Measurements from ENCODE around the gene KCNK5. TPM values are rescaled to one million over a fixed set of nuclear protein-coding genes. Genes with fewer than 3 reads are reported as not detected.

The KCNK5 gene
- total and polyA plus RNA-seq, 5 donors from 2014 or later, result 0.13 to 0.86 (median 0.53) TPM; not detected in 1

DNA sequence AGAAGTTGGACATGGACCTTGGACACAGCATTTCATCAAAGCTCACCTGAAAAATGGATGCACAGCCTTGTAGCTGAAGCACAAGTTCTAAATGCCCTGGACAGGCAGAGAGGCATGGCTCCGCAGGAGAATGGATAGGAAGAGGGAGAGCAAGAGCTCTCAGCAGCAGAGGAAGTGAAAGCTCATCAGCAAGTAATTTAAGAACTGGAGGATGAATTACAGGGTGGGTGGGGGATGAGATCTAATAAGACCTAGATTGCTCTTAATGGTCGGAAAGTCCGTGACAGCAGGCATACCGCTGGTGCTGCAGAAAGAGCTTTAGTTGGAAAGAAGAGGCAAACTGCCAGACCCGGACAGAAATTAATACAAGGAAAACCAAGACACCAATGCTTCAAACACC is 77.0 kb downstream of the KCNK5 start:
- H3K4me3 ChIP-seq (ENCODE audit: low read depth, low read length), result no peak overlapping the region
- DNase-seq (no peak), ATAC-seq (ENCODE audit: low read depth in 2 of 2) (no peak)
- peaks cover 16% of the 10 kb centered on the region for H3K27me3 ChIP-seq (ENCODE audit: control insufficient read depth, insufficient read depth, low read length)
- no peak overlapping the region for H3K27ac ChIP-seq (ENCODE audit: insufficient read depth, low read length, poor library complexity, severe bottlenecking)
- no peaks in the 10 kb centered on the region for H3K9me3 ChIP-seq (ENCODE audit: control insufficient read depth in 2 of 2, low read length in 2 of 2)
- Mint-ChIP-seq H3K27ac (no peak overlapping the region), H3K36me3 (no peaks in the 10 kb centered on the region), H3K4me3 (no peak overlapping the region), H3K27me3 (peaks cover 40% of the 10 kb centered on the region), H3K4me1 (peaks cover 0 to 10% (median 4%) of the 10 kb centered on the region in 4 donors), H3K9me3 (peaks cover 0 to 3% (median 0%) of the 10 kb centered on the region in 7 donors)
- H3K36me3 ChIP-seq (ENCODE audit: control insufficient read depth, insufficient read depth, low read length), result no peaks in the 10 kb centered on the region
- H3K4me1 ChIP-seq (ENCODE audit: control insufficient read depth, insufficient read depth, low read length, poor library complexity, severe bottlenecking), result no peaks in the 10 kb centered on the region

DNA sequence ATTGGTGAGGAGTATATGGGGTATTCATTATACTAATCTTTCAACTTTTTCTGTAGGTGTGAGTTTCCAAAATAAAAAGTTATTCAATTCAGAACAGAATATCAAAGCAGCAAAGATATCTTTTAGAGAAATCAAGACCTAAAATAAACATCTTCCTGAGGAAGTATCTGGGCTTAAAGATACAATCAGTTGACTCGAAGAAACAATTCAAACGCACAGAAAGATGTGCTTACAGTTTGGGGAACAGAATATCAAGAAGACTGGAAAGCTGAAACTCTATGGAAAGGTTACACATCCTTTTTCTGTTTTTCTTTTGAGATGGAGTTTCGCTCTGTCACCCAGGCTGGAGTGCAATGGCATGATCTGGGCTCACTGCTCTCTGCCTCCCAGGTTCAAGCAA is 78.1 kb downstream of the KCNK5 start:
- no peaks in the 10 kb centered on the region for H3K9me3 ChIP-seq (ENCODE audit: control insufficient read depth in 2 of 2, low read length in 2 of 2)
- H3K4me3 ChIP-seq (ENCODE audit: low read depth, low read length), result no peak overlapping the region
- Mint-ChIP-seq H3K27me3 (peaks cover 43% of the 10 kb centered on the region), H3K4me3 (no peak overlapping the region), H3K36me3 (no peaks in the 10 kb centered on the region), H3K9me3 (peaks cover 0 to 3% (median 0%) of the 10 kb centered on the region in 7 donors), H3K27ac (no peak overlapping the region), H3K4me1 (peaks cover 0 to 10% (median 4%) of the 10 kb centered on the region in 4 donors)
- DNase-seq (no peak), ATAC-seq (ENCODE audit: low read depth in 2 of 2) (no peak)
- peaks cover 18% of the 10 kb centered on the region for H3K27me3 ChIP-seq (ENCODE audit: control insufficient read depth, insufficient read depth, low read length)
- no peak overlapping the region for H3K27ac ChIP-seq (ENCODE audit: insufficient read depth, low read length, poor library complexity, severe bottlenecking)
- no peaks in the 10 kb centered on the region for H3K36me3 ChIP-seq (ENCODE audit: control insufficient read depth, insufficient read depth, low read length)
- H3K4me1 ChIP-seq (ENCODE audit: control insufficient read depth, insufficient read depth, low read length, poor library complexity, severe bottlenecking), result no peaks in the 10 kb centered on the region

DNA sequence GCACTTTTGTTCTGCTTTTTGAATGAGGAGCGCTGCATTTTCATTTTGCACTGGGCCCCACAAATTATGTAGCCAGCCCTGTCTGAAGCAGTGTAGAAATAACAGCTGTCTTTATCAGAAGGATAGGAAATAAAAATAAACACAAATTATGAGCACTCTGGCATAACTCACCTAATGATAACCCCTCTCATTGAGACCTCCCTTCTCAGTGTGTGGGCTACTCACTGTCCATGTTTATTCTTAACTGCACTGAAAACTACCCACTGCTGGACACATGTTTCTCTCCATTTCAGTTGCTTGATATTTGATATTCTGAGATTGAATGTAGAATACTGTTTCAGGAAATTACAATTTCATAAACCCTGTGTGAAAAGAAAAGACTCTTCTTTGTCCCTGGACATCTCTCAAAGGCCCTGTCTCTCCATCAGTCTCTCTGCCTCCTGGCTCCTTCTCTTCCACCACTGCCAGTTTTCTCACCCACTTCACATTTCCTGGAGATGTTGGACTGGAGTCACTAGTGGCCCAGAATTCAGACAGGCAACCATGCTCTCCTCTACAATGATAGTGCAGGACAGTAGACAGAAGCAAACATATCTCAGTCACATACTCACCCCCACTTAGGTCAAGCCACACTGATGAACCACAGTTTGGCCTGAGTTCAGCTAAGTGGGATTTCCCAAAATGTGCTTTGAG is 84.6 kb downstream of the KCNK5 start:
- Histone ChIP-seq H3K4me1 (ENCODE audit: control insufficient read depth, insufficient read depth, low read length, poor library complexity, severe bottlenecking) (no peaks in the 10 kb centered on the region), H3K36me3 (ENCODE audit: control insufficient read depth, insufficient read depth, low read length) (no peaks in the 10 kb centered on the region), H3K9me3 (ENCODE audit: control insufficient read depth in 2 of 2, low read length in 2 of 2) (no peaks in the 10 kb centered on the region), H3K27me3 (ENCODE audit: control insufficient read depth, insufficient read depth, low read length) (peaks cover 3% of the 10 kb centered on the region), H3K4me3 (ENCODE audit: low read depth, low read length) (no peak overlapping the region), H3K27ac (ENCODE audit: insufficient read depth, low read length, poor library complexity, severe bottlenecking) (no peak overlapping the region)
- Mint-ChIP-seq H3K4me1 (peaks cover 0 to 13% (median 0%) of the 10 kb centered on the region in 4 donors), H3K36me3 (peaks cover 3% of the 10 kb centered on the region), H3K9me3 (peaks cover 0 to 3% (median 0%) of the 10 kb centered on the region in 7 donors), H3K27ac (peak overlapping the region in 1 of 3 donors; percentile 98), H3K4me3 (no peak overlapping the region), H3K27me3 (peaks cover 23% of the 10 kb centered on the region)
- no peak for ATAC-seq (ENCODE audit: low read depth in 2 of 2)
- DNase-seq, result no peak

DNA sequence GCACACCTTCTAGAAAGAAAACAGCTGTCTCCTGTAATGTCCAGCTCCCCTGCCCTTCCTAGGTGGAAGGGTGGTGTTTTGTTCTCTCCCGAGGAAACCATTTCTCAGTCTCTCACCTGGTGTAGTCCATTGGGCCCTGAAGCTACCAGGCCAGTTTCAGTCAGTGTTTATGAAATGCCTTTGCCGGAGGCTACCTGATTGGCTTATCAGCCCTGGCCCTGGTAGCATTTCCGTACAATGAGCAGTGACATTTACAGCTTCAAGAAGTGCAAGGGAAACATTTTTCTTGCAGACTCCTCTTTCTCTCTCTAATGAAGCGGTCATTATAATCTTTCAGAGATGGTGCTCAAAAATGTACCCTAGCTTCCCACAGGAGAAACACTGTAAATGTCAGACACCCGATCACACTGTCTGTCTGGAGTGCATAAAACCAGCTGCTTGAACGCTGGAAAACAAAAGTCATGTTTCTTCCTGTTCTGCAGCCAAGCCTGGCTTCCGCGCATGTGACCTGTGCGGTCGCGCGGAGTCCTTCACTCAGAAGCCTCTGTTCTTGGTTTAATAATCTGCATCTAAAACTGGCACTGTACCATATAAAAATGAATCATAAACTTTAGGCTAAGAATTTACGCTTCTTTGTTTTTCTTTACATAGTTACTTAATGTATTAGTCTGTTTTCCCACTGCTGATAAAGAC is 85.9 kb downstream of the KCNK5 start:
- H3K4me3 Mint-ChIP-seq, result no peak overlapping the region
- peaks cover 2% of the 10 kb centered on the region for H3K27me3 ChIP-seq (ENCODE audit: control insufficient read depth, insufficient read depth, low read length)
- H3K4me3 ChIP-seq (ENCODE audit: low read depth, low read length), result peak overlapping the region; percentile 64
- H3K4me1 ChIP-seq (ENCODE audit: control insufficient read depth, insufficient read depth, low read length, poor library complexity, severe bottlenecking), result no peaks in the 10 kb centered on the region
- peaks cover 0 to 7% of the 10 kb centered on the region in 2 experiments for H3K9me3 ChIP-seq (ENCODE audit: control insufficient read depth in 2 of 2, low read length in 2 of 2)
- H3K4me1 Mint-ChIP-seq, result peaks cover 0 to 13% (median 0%) of the 10 kb centered on the region in 4 donors
- no peaks in the 10 kb centered on the region for H3K36me3 ChIP-seq (ENCODE audit: control insufficient read depth, insufficient read depth, low read length)
- peaks cover 0 to 5% (median 3%) of the 10 kb centered on the region in 7 donors for H3K9me3 Mint-ChIP-seq
- ATAC-seq (ENCODE audit: low read depth in 2 of 2) (peak in 1 of 2 donors; percentile 91), DNase-seq (no peak)
- peaks cover 3% of the 10 kb centered on the region for H3K36me3 Mint-ChIP-seq
- peaks cover 12% of the 10 kb centered on the region for H3K27me3 Mint-ChIP-seq
- peak overlapping the region in 1 of 3 donors; percentile 98 for H3K27ac Mint-ChIP-seq
- H3K27ac ChIP-seq (ENCODE audit: insufficient read depth, low read length, poor library complexity, severe bottlenecking), result no peak overlapping the region

DNA sequence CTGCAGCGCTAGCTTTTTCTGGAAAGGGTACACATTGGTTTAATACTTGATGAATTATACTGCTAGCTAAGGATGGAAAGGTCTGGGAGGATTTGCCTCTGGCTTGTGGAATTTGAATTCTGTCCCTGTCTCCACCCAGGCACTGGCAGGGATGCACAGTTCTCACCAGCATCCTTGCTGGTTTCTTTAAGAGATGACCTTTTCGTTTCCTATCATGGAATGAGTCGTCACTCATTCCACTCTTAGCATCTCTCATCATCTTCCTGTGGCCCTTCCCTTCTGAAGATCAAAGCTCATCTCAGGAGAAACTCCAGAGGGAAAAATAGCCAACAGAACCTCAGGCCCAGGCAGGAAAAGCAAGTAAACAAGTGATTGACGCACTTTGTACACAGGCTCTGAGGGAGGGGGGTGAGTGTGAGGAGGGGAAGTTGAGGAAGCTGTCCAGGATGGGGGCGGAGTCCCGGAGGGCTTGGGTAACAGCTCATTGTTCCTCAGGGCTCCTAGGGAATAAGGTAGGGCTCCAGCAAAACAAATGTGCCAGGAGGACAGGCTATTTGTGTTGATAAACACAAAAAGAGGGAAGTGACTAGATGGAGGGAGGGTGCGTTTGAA is 88.6 kb downstream of the KCNK5 start:
- peaks cover 0 to 12% (median 3%) of the 10 kb centered on the region in 7 donors for H3K9me3 Mint-ChIP-seq
- H3K27me3 ChIP-seq (ENCODE audit: control insufficient read depth, insufficient read depth, low read length), result no peaks in the 10 kb centered on the region
- ATAC-seq (ENCODE audit: low read depth in 2 of 2), result no peak
- no peak overlapping the region for H3K4me3 ChIP-seq (ENCODE audit: low read depth, low read length)
- H3K27me3 Mint-ChIP-seq, result no peaks in the 10 kb centered on the region
- H3K4me1 ChIP-seq (ENCODE audit: control insufficient read depth, insufficient read depth, low read length, poor library complexity, severe bottlenecking), result no peaks in the 10 kb centered on the region
- no peak overlapping the region for H3K27ac ChIP-seq (ENCODE audit: insufficient read depth, low read length, poor library complexity, severe bottlenecking)
- H3K4me3 Mint-ChIP-seq, result no peak overlapping the region
- peaks cover 3 to 13% of the 10 kb centered on the region in 2 experiments for H3K9me3 ChIP-seq (ENCODE audit: control insufficient read depth in 2 of 2, low read length in 2 of 2)
- no peak for DNase-seq
- H3K36me3 Mint-ChIP-seq, result peaks cover 3% of the 10 kb centered on the region
- H3K27ac Mint-ChIP-seq, result no peak overlapping the region
- peaks cover 0 to 13% (median 0%) of the 10 kb centered on the region in 4 donors for H3K4me1 Mint-ChIP-seq
- no peaks in the 10 kb centered on the region for H3K36me3 ChIP-seq (ENCODE audit: control insufficient read depth, insufficient read depth, low read length)

Other genes starting within 250 kb of the KCNK5 start
- not detected for gene GLP1R, start 180.7 kb downstream of the KCNK5 start, total RNA-seq
- not detected for gene GLP1R, start 180.7 kb downstream of the KCNK5 start, polyA plus RNA-seq
- 20.6 TPM for gene SAYSD1, start 114.3 kb downstream of the KCNK5 start, total RNA-seq
- gene SAYSD1, start 114.3 kb downstream of the KCNK5 start, polyA plus RNA-seq, result 10 to 100 TPM; 23.0 to 33.6 (median 24.9) TPM
- gene KCNK17, start 84.9 kb upstream of the KCNK5 start, total RNA-seq, result not detected
- not detected for gene KCNK17, start 84.9 kb upstream of the KCNK5 start, polyA plus RNA-seq
- gene KCNK16, start 93.2 kb upstream of the KCNK5 start, total RNA-seq, result not detected
- not detected for gene KCNK16, start 93.2 kb upstream of the KCNK5 start, polyA plus RNA-seq

Measured in CD4-positive, CD25-positive, alpha-beta regulatory T cell (primary cell).